ENCODE results near the gene FNDC11. TPM values are rescaled to one million over a fixed set of nuclear protein-coding genes. Genes with fewer than 3 reads are reported as not detected.

FNDC11 gene
- total and polyA plus RNA-seq, 2 of the 13 experiments (the other 11 are each of a cell fraction or from before 2014, with no cell fraction given), result 0.07 TPM; not detected in 1

GRCh38 chr20:63572071-63572787 lies 18.3 kb downstream of the FNDC11 start (continued):
- TF ChIP-seq PAXIP1 (CRISPR knock-in tag; conservative IDR thresholded peaks at IDR 0.05) (no peak), ZUFSP (CRISPR knock-in tag; IDR thresholded peaks at IDR 0.05; ENCODE audit: borderline replicate concordance) (no peak), ZNF34 (CRISPR knock-in tag; IDR thresholded peaks at IDR 0.05; ENCODE audit: borderline replicate concordance) (no peak), SRY (CRISPR knock-in tag; IDR thresholded peaks at IDR 0.05) (no peak), TOE1 (CRISPR knock-in tag; IDR thresholded peaks at IDR 0.05) (no peak), TRIM22 (IDR thresholded peaks at IDR 0.05) (no peak), FOXO1 (CRISPR knock-in tag; IDR thresholded peaks at IDR 0.05) (no peak), SNRNP70 (IDR thresholded peaks at IDR 0.05; ENCODE audit: low read depth, low read length) (no peak), ZNF816 (CRISPR knock-in tag; IDR thresholded peaks at IDR 0.05; ENCODE audit: borderline replicate concordance) (no peak), ZNF563 (CRISPR knock-in tag; IDR thresholded peaks at IDR 0.05) (no peak), SRSF1 (optimal IDR thresholded peaks at IDR 0.05; ENCODE audit: low read depth, low read length) (no peak), ZNF567 (CRISPR knock-in tag; IDR thresholded peaks at IDR 0.05; ENCODE audit: borderline replicate concordance) (0 out of 2 replicates have a peak, but pooled peaks have one; percentile 17), ZSCAN20 (CRISPR knock-in tag; IDR thresholded peaks at IDR 0.05; ENCODE audit: borderline replicate concordance) (no peak), RXRB (CRISPR knock-in tag; IDR thresholded peaks at IDR 0.05; ENCODE audit: borderline replicate concordance) (no peak), ZNF260 (CRISPR knock-in tag; IDR thresholded peaks at IDR 0.05; ENCODE audit: borderline replicate concordance, low read depth) (no peak), CHD2 (IDR thresholded peaks at IDR 0.05; ENCODE audit: low read depth, low read length) (no peak), SOX5 (CRISPR knock-in tag; IDR thresholded peaks at IDR 0.05; ENCODE audit: borderline replicate concordance) (no peak), ZNF382 (CRISPR knock-in tag; IDR thresholded peaks at IDR 0.05; ENCODE audit: borderline replicate concordance) (no peak), ZNF124 (CRISPR knock-in tag; IDR thresholded peaks at IDR 0.05) (no peak), ZFP82 (CRISPR knock-in tag; IDR thresholded peaks at IDR 0.05; ENCODE audit: borderline replicate concordance) (no peak), HCFC1 (IDR thresholded peaks at IDR 0.05; ENCODE audit: low read depth, low read length) (no peak)
- TF ChIP-seq, protein P1, sequence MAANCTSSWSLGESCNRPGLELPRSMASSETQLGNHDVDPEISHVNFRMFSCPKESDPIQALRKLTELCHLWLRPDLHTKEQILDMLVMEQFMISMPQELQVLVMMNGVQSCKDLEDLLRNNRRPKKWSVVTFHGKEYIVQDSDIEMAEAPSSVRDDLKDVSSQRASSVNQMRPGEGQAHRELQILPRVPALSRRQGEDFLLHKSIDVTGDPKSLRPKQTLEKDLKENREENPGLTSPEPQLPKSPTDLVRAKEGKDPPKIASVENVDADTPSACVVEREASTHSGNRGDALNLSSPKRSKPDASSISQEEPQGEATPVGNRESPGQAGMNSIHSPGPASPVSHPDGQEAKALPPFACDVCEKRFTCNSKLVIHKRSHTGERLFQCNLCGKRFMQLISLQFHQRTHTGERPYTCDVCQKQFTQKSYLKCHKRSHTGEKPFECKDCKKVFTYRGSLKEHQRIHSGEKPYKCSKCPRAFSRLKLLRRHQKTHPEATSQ (CRISPR knock-in tag; IDR thresholded peaks at IDR 0.05; ENCODE audit: borderline replicate concordance), result no peak

All from HepG2 (cell line).